Dedifferentiated amniotic fluid mesenchymal stem cell (primary cell): ENCODE measurements around the gene OR2V2.
"Not testable (repeated sequence)": the region's sequence is repeated elsewhere in the genome, so short reads cannot be mapped to it uniquely, and the experiment has no call there.

Source experiments
- DNase-seq: peaks from one replicate; pipeline ENCODE4 v3.0.0-alpha.2; 2016; ENCODE audit errors: extremely low spot score

OR2V2 gene

GRCh38 chr5:181146927-181147636 lies at the start of gene OR2V2:
Gene OR2V2, plus strand, starts transcription at chr5:181147586. Its CDS starts 7,357 bp downstream, at chr5:181154943.
- not testable (repeated sequence) for DNase-seq

GRCh38 chr5:181097759-181098491 lies 49.5 kb upstream of the OR2V2 start:
- not testable (repeated sequence) for DNase-seq

- no peak for DNase-seq
These were observed 48.4 kb upstream of the OR2V2 start for GRCh38 chr5:181098762-181099601.

- DNase-seq = no peak
These were observed 47.7 kb upstream of the OR2V2 start for GRCh38 chr5:181099602-181100086.

- DNase-seq = no peak
These were observed 47.1 kb upstream of the OR2V2 start for GRCh38 chr5:181100121-181100875.

- not testable (repeated sequence) for DNase-seq
These were observed 46.2 kb upstream of the OR2V2 start for GRCh38 chr5:181101030-181101641.

- not testable (repeated sequence) for DNase-seq
These were observed 45.3 kb upstream of the OR2V2 start for GRCh38 chr5:181101930-181102674.

- DNase-seq = not testable (repeated sequence)
These were observed 43.2 kb upstream of the OR2V2 start for GRCh38 chr5:181104259-181104568.

- not testable (repeated sequence) for DNase-seq
These were observed 42.6 kb upstream of the OR2V2 start for GRCh38 chr5:181104606-181105390.

GRCh38 chr5:181105391-181106025 lies 41.9 kb upstream of the OR2V2 start:
- DNase-seq = no peak

GRCh38 chr5:181107699-181108098 lies 39.7 kb upstream of the OR2V2 start:
- no peak for DNase-seq

- DNase-seq = no peak
These were observed 38.7 kb upstream of the OR2V2 start for GRCh38 chr5:181108578-181109165.

- DNase-seq = no peak
These were observed 37.8 kb upstream of the OR2V2 start for GRCh38 chr5:181109489-181110013.

- no peak for DNase-seq
These were observed 36.4 kb upstream of the OR2V2 start for GRCh38 chr5:181111010-181111409.

- no peak for DNase-seq
These were observed 34.9 kb upstream of the OR2V2 start for GRCh38 chr5:181112476-181112875.

GRCh38 chr5:181113572-181113971 lies 33.8 kb upstream of the OR2V2 start:
- DNase-seq = not testable (repeated sequence)

- DNase-seq = no peak
These were observed 33.0 kb upstream of the OR2V2 start for GRCh38 chr5:181114284-181114843.
